Measurements from ENCODE around the gene MINDY4B. TPM values are rescaled to one million over a fixed set of nuclear protein-coding genes. Genes with fewer than 3 reads are reported as not detected.

MINDY4B gene
- total and polyA plus RNA-seq, 2 experiments from 2014 or later: not detected

- Histone ChIP-seq H3K27me3 (ENCODE audit: insufficient read depth) (no peaks in the 10 kb centered on the region), H3K4me2 (no peak overlapping the region), H3K27ac (ENCODE audit: low read depth) (no peak overlapping the region), H3K36me3 (ENCODE audit: insufficient read depth) (no peaks in the 10 kb centered on the region), H2AFZ (no peak overlapping the region), H3K4me3 (no peak overlapping the region), H4K20me1 (replicated peaks; ENCODE audit: insufficient read depth) (no peaks in the 10 kb centered on the region), H3K9me2 (ENCODE audit: insufficient read depth) (peaks cover 7% of the 10 kb centered on the region; the same call in 1 of the 2 replicates), H3F3A (replicated peaks; ENCODE audit: low read depth) (no peaks in the 10 kb centered on the region), H3K79me2 (replicated peaks; ENCODE audit: insufficient read depth) (no peaks in the 10 kb centered on the region), H3K4me1 (ENCODE audit: insufficient read depth) (peaks cover 7% of the 10 kb centered on the region)
- Mint-ChIP-seq H3K27ac (no peak overlapping the region), H3K27me3 (ENCODE audit: insufficient read depth, low read depth, poor library complexity) (peaks cover 2% of the 10 kb centered on the region), H3K4me1 (peaks cover 7% of the 10 kb centered on the region), H3K36me3 (ENCODE audit: low read depth) (no peaks in the 10 kb centered on the region), H3K4me3 (no peak overlapping the region), H3K9me3 (no peaks in the 10 kb centered on the region)
- no peak for ATAC-seq
- TF ChIP-seq NANOG (IDR thresholded peaks at IDR 0.05; ENCODE audit: borderline replicate concordance): no peak
- TF ChIP-seq POLR2AphosphoS5 (IDR thresholded peaks at IDR 0.05; ENCODE audit: low read depth): no peak
- TF ChIP-seq EZH2 (IDR thresholded peaks at IDR 0.05; ENCODE audit: low read depth, unreplicated experiment): no peak
- no peak for TF ChIP-seq CREB1 (CRISPR knock-in tag; IDR thresholded peaks at IDR 0.05; ENCODE audit: low read depth)
- TF ChIP-seq, protein P1, sequence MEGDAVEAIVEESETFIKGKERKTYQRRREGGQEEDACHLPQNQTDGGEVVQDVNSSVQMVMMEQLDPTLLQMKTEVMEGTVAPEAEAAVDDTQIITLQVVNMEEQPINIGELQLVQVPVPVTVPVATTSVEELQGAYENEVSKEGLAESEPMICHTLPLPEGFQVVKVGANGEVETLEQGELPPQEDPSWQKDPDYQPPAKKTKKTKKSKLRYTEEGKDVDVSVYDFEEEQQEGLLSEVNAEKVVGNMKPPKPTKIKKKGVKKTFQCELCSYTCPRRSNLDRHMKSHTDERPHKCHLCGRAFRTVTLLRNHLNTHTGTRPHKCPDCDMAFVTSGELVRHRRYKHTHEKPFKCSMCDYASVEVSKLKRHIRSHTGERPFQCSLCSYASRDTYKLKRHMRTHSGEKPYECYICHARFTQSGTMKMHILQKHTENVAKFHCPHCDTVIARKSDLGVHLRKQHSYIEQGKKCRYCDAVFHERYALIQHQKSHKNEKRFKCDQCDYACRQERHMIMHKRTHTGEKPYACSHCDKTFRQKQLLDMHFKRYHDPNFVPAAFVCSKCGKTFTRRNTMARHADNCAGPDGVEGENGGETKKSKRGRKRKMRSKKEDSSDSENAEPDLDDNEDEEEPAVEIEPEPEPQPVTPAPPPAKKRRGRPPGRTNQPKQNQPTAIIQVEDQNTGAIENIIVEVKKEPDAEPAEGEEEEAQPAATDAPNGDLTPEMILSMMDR (conservative IDR thresholded peaks at IDR 0.05; ENCODE audit: low read depth in 2 of 2): no peak
- no peak for TF ChIP-seq EZH2phosphoT487 (IDR thresholded peaks at IDR 0.05; ENCODE audit: unreplicated experiment)
- no peak for TF ChIP-seq ZNF114 (CRISPR knock-in tag; IDR thresholded peaks at IDR 0.05)
- TF ChIP-seq JUNB (IDR thresholded peaks at IDR 0.05; ENCODE audit: unreplicated experiment): no peak
- TF ChIP-seq, protein P2, sequence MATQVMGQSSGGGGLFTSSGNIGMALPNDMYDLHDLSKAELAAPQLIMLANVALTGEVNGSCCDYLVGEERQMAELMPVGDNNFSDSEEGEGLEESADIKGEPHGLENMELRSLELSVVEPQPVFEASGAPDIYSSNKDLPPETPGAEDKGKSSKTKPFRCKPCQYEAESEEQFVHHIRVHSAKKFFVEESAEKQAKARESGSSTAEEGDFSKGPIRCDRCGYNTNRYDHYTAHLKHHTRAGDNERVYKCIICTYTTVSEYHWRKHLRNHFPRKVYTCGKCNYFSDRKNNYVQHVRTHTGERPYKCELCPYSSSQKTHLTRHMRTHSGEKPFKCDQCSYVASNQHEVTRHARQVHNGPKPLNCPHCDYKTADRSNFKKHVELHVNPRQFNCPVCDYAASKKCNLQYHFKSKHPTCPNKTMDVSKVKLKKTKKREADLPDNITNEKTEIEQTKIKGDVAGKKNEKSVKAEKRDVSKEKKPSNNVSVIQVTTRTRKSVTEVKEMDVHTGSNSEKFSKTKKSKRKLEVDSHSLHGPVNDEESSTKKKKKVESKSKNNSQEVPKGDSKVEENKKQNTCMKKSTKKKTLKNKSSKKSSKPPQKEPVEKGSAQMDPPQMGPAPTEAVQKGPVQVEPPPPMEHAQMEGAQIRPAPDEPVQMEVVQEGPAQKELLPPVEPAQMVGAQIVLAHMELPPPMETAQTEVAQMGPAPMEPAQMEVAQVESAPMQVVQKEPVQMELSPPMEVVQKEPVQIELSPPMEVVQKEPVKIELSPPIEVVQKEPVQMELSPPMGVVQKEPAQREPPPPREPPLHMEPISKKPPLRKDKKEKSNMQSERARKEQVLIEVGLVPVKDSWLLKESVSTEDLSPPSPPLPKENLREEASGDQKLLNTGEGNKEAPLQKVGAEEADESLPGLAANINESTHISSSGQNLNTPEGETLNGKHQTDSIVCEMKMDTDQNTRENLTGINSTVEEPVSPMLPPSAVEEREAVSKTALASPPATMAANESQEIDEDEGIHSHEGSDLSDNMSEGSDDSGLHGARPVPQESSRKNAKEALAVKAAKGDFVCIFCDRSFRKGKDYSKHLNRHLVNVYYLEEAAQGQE (IDR thresholded peaks at IDR 0.05; ENCODE audit: unreplicated experiment): no peak
- TF ChIP-seq, protein P3, sequence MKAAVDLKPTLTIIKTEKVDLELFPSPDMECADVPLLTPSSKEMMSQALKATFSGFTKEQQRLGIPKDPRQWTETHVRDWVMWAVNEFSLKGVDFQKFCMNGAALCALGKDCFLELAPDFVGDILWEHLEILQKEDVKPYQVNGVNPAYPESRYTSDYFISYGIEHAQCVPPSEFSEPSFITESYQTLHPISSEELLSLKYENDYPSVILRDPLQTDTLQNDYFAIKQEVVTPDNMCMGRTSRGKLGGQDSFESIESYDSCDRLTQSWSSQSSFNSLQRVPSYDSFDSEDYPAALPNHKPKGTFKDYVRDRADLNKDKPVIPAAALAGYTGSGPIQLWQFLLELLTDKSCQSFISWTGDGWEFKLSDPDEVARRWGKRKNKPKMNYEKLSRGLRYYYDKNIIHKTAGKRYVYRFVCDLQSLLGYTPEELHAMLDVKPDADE (IDR thresholded peaks at IDR 0.05): no peak
- TF ChIP-seq, protein P4, sequence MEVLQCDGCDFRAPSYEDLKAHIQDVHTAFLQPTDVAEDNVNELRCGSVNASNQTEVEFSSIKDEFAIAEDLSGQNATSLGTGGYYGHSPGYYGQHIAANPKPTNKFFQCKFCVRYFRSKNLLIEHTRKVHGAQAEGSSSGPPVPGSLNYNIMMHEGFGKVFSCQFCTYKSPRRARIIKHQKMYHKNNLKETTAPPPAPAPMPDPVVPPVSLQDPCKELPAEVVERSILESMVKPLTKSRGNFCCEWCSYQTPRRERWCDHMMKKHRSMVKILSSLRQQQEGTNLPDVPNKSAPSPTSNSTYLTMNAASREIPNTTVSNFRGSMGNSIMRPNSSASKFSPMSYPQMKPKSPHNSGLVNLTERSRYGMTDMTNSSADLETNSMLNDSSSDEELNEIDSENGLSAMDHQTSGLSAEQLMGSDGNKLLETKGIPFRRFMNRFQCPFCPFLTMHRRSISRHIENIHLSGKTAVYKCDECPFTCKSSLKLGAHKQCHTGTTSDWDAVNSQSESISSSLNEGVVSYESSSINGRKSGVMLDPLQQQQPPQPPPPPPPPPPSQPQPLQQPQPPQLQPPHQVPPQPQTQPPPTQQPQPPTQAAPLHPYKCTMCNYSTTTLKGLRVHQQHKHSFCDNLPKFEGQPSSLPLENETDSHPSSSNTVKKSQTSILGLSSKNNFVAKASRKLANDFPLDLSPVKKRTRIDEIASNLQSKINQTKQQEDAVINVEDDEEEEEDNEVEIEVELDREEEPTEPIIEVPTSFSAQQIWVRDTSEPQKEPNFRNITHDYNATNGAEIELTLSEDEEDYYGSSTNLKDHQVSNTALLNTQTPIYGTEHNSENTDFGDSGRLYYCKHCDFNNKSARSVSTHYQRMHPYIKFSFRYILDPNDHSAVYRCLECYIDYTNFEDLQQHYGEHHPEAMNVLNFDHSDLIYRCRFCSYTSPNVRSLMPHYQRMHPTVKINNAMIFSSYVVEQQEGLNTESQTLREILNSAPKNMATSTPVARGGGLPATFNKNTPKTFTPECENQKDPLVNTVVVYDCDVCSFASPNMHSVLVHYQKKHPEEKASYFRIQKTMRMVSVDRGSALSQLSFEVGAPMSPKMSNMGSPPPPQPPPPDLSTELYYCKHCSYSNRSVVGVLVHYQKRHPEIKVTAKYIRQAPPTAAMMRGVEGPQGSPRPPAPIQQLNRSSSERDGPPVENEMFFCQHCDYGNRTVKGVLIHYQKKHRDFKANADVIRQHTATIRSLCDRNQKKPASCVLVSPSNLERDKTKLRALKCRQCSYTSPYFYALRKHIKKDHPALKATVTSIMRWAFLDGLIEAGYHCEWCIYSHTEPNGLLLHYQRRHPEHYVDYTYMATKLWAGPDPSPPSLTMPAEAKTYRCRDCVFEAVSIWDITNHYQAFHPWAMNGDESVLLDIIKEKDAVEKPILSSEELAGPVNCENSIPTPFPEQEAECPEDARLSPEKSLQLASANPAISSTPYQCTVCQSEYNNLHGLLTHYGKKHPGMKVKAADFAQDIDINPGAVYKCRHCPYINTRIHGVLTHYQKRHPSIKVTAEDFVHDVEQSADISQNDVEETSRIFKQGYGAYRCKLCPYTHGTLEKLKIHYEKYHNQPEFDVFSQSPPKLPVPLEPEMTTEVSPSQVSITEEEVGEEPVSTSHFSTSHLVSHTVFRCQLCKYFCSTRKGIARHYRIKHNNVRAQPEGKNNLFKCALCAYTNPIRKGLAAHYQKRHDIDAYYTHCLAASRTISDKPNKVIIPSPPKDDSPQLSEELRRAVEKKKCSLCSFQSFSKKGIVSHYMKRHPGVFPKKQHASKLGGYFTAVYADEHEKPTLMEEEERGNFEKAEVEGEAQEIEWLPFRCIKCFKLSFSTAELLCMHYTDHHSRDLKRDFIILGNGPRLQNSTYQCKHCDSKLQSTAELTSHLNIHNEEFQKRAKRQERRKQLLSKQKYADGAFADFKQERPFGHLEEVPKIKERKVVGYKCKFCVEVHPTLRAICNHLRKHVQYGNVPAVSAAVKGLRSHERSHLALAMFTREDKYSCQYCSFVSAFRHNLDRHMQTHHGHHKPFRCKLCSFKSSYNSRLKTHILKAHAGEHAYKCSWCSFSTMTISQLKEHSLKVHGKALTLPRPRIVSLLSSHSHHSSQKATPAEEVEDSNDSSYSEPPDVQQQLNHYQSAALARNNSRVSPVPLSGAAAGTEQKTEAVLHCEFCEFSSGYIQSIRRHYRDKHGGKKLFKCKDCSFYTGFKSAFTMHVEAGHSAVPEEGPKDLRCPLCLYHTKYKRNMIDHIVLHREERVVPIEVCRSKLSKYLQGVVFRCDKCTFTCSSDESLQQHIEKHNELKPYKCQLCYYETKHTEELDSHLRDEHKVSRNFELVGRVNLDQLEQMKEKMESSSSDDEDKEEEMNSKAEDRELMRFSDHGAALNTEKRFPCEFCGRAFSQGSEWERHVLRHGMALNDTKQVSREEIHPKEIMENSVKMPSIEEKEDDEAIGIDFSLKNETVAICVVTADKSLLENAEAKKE (CRISPR knock-in tag; IDR thresholded peaks at IDR 0.05): no peak
- no peak for TF ChIP-seq STAT1 (IDR thresholded peaks at IDR 0.05; ENCODE audit: unreplicated experiment)
- no peak for TF ChIP-seq ZNF331 (CRISPR knock-in tag; IDR thresholded peaks at IDR 0.05; ENCODE audit: low read depth)
- DNase-seq (ENCODE audit: low spot score): no peak
These were observed 8.1 kb upstream of the MINDY4B start for GRCh38 chr3:150913133-150913922.

Data from GM23338 (cell line).